GM23248 (cell line): ENCODE measurements around the gene CCDC124. TPM values are rescaled to one million over a fixed set of nuclear protein-coding genes. Genes with fewer than 3 reads are reported as not detected.
"Not testable (repeated sequence)": the region's sequence is repeated elsewhere in the genome, so short reads cannot be mapped to it uniquely, and the experiment has no call there.

ENCODE experiments used
- DNase-seq: peaks from one replicate; pipeline ENCODE4 v3.0.0-alpha.2; 2015
- H2AFZ ChIP-seq: fragments of 200-600 bp; sonication (generic); 2 replicates; pipeline ENCODE4 v1.6.1; 2016; ENCODE audit warnings: antibody characterized with exemption
- H3F3A ChIP-seq: fragments of 200-600 bp; sonication (generic); 2 replicates; pipeline ENCODE4 v1.6.1; 2016; ENCODE audit warnings: mild to moderate bottlenecking, antibody characterized with exemption, mixed run types; ENCODE audit not compliant: insufficient read depth
- H3K27ac ChIP-seq: fragments of 200-600 bp; sonication (generic); 2 replicates; pipeline ENCODE4 v1.5.1; 2016; ENCODE audit warnings: mild to moderate bottlenecking
- H3K27me3 ChIP-seq: fragments of 200-600 bp; sonication (generic); replicated peaks from 2 replicates; pipeline ENCODE4 v1.6.1; 2016; ENCODE audit warnings: mild to moderate bottlenecking; ENCODE audit not compliant: insufficient read depth
- H3K36me3 ChIP-seq: fragments of 200-600 bp; sonication (generic); 2 replicates; pipeline ENCODE4 v1.6.1; 2016; ENCODE audit warnings: low read depth, mild to moderate bottlenecking
- H3K4me1 ChIP-seq: fragments of 200-600 bp; sonication (generic); 2 replicates; pipeline ENCODE4 v1.6.1; 2016; ENCODE audit warnings: mild to moderate bottlenecking; ENCODE audit not compliant: insufficient read depth
- H3K4me2 ChIP-seq: fragments of 200-600 bp; sonication (generic); one replicate; pipeline ENCODE4 v1.6.1; 2016; ENCODE audit warnings: mild to moderate bottlenecking; ENCODE audit not compliant: unreplicated experiment
- H3K4me3 ChIP-seq: fragments of 200-600 bp; sonication (generic); 2 replicates; pipeline ENCODE4 v1.5.1; 2016; ENCODE audit warnings: mild to moderate bottlenecking
- H3K79me2 ChIP-seq: fragments of 200-600 bp; sonication (generic); 2 replicates; pipeline ENCODE4 v1.6.1; 2016; ENCODE audit warnings: mild to moderate bottlenecking; ENCODE audit not compliant: insufficient read depth
- H3K9ac ChIP-seq: fragments of 200-600 bp; sonication (generic); 2 replicates; pipeline ENCODE4 v1.6.1; 2016; ENCODE audit warnings: mild to moderate bottlenecking
- H3K9me2 ChIP-seq: fragments of 200-600 bp; sonication (generic); 2 replicates; pipeline ENCODE4 v1.6.1; 2016; ENCODE audit warnings: mixed run types, mild to moderate bottlenecking, moderate library complexity; ENCODE audit not compliant: insufficient read depth
- H3K9me3 ChIP-seq: fragments of 200-600 bp; sonication (generic); one replicate; pipeline ENCODE4 v1.6.1; 2017; ENCODE audit warnings: low read depth
- H4K20me1 ChIP-seq: fragments of 200-600 bp; sonication (generic); 2 replicates; pipeline ENCODE4 v1.6.0; 2016; ENCODE audit not compliant: insufficient read depth
- EZH2 ChIP-seq: fragments of 200-600 bp; sonication (generic); IDR thresholded peaks from 2 replicates; pipeline ENCODE4 v1.6.1; 2018; ENCODE audit warnings: antibody characterized with exemption, mild to moderate bottlenecking; ENCODE audit not compliant: insufficient read depth, poor library complexity, severe bottlenecking
- EZH2phosphoT487 ChIP-seq: fragments of 200-600 bp; sonication (generic); IDR thresholded peaks from 2 replicates; pipeline ENCODE4 v1.6.1; 2018; ENCODE audit warnings: antibody characterized with exemption, moderate library complexity, mild to moderate bottlenecking, low read depth; ENCODE audit not compliant: insufficient read depth
- WGBS, 2 experiments: methylation state at CpG; one replicate each; pipeline ENCODE4 v1.1.6; 2015 to 2017; ENCODE audit warnings: low lambda C conversion rate in 2 of 2, low coverage in 1 of 2; ENCODE audit errors: missing lambda C conversion rate in 2 of 2; 5-methylcytosine and 5-hydroxymethylcytosine counted together
- in situ Hi-C: fragments of 300-500 bp; cut with MboI; formaldehyde crosslinking; loops from 2 replicates; pipeline ENCODE4 v1.15.0; 2020
- polyA plus RNA-seq: library from polyadenylated mRNA; unstranded; fragments of >200 nt; fragmentation: Nextera tagmentation; extraction: Ambion mirVana; gene quantifications from 2 replicates; pipeline ENCODE4 v1.2.1, GENCODE V29; 2016
- total RNA-seq: library from RNA; depleted of rRNA; stranded (reverse); fragments of >200 nt; shearing (Covaris generic); gene quantifications from 2 replicates; pipeline ENCODE4 v1.2.3, GENCODE V29; 2014

CCDC124 gene
- total and polyA plus RNA-seq, 2 experiments from 2014 or later = 29.6 to 125 TPM

GRCh38 chr19:17982430-17982829, 49.6 kb downstream of the CCDC124 start:
- Histone ChIP-seq H3K9ac (no peak overlapping the region), H3K4me1 (no peaks in the 10 kb centered on the region), H3K4me3 (no peak overlapping the region), H3K27ac (no peak overlapping the region), H3K36me3 (no peaks in the 10 kb centered on the region), H3K79me2 (no peaks in the 10 kb centered on the region), H4K20me1 (no peaks in the 10 kb centered on the region), H2AFZ (no peak overlapping the region), H3F3A (no peaks in the 10 kb centered on the region), H3K4me2 (no peak overlapping the region), H3K9me3 (no peaks in the 10 kb centered on the region), H3K27me3 (no peaks in the 10 kb centered on the region), H3K9me2 (no peaks in the 10 kb centered on the region)
- in situ Hi-C loops = no loop called here
- no peak for DNase-seq
- TF ChIP-seq EZH2 (no peak), EZH2phosphoT487 (no peak)
- WGBS, 2 experiments = 78 to 80% methylated on average over 13 to 22 of the region's 22 CpGs

DNA sequence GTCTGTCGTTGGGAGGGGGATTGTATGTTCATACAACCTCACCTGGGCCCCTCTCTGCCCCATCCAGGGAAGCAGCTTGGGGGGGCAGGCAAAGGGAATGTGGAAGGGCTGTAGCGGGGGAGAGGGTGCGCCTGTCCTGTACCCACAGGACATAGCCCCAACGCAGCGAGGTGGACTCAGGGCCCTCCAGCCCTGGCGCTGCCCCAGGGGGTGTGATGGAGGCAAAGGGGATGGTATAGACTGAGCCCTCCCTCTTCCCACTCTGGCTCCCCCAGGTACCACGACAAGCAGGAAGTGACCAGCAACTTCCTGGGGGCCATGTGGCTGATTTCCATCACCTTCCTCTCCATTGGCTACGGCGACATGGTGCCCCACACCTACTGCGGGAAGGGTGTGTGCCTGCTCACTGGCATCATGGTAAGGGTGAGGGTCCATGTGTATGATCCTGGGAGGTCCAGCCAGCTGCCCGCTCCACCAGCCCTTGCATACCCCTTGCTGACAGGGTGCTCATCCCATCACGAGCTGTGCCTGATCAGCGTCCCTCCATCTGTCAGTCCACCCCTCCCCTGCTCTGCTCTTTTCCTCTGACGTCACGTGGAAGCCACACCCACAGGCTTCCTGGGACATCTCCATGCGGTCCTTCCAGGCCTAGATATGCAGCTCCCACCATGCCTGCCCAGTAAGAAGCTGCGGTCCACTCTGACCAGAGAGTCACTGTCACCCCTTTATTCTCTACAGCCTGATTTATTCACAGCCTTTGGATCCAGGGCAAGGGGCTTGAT, 52.4 kb downstream of the CCDC124 start:
- H3K9me3 ChIP-seq = no peaks in the 10 kb centered on the region
- no peaks in the 10 kb centered on the region for H4K20me1 ChIP-seq
- H3K27ac ChIP-seq = no peak overlapping the region
- H3K4me1 ChIP-seq = no peaks in the 10 kb centered on the region
- peak; percentile 32 for DNase-seq
- no peak overlapping the region for H3K4me2 ChIP-seq
- no peaks in the 10 kb centered on the region for H3K27me3 ChIP-seq
- no peak overlapping the region for H2AFZ ChIP-seq
- 52 to 60% methylated on average over 16 to 17 of the region's 17 CpGs for WGBS, 2 experiments
- TF ChIP-seq EZH2phosphoT487 (no peak), EZH2 (no peak)
- H3K79me2 ChIP-seq = no peaks in the 10 kb centered on the region
- no peak overlapping the region for H3K9ac ChIP-seq
- H3K9me2 ChIP-seq = no peaks in the 10 kb centered on the region
- H3K4me3 ChIP-seq = no peak overlapping the region
- H3K36me3 ChIP-seq = no peaks in the 10 kb centered on the region
- no peaks in the 10 kb centered on the region for H3F3A ChIP-seq
- in situ Hi-C loops = no loop called here

DNA sequence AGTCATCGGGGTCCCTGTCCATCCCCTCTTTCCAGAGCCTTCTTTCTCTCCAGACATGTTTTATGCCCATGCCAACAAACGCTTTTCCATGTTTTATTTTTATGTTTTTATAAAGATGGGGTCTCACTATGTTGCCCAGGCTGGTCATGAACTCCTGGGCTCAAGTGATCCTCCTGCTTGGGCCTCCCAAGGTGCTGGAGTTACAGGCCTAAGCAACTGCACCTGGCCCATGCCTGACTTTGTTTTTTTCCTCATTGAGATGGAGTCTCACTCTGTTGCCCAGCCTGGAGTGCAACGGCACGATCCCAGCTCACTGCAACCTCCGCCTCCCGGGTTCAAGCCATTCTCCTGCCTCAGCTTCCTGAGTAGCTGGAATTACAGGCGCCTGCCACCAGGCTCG, 53.8 kb downstream of the CCDC124 start:
- in situ Hi-C loops, H4K20me1 ChIP-seq, H3K4me1 ChIP-seq, DNase-seq, H3K4me3 ChIP-seq, H3K9ac ChIP-seq, H3K27me3 ChIP-seq, H3K27ac ChIP-seq, H3F3A ChIP-seq, H3K9me3 ChIP-seq, H2AFZ ChIP-seq, H3K79me2 ChIP-seq, H3K36me3 ChIP-seq, H3K4me2 ChIP-seq, H3K9me2 ChIP-seq: not testable (repeated sequence)
- WGBS, 2 experiments = 64 to 69% methylated on average over 8 of the region's 8 CpGs

DNA sequence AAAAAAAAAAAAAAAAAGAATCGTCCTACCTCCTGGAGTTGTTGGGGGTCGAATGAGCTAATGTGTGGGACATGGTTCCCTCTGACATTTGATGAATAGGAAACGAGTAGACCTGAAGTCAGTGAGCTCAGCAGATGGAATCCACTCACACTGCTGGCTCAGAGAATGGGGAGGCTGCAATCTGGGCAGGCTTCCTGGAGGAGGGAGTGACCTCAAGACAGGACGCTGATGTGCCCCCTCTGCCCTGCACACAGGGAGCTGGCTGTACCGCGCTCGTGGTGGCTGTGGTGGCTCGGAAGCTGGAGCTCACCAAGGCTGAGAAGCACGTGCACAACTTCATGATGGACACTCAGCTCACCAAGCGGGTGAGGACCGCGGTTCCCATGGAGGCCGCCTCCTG, 55.3 kb downstream of the CCDC124 start:
- Histone ChIP-seq H2AFZ (no peak overlapping the region), H3K4me2 (no peak overlapping the region), H3K9me3 (no peaks in the 10 kb centered on the region), H3K9me2 (no peaks in the 10 kb centered on the region), H3K4me3 (no peak overlapping the region), H3F3A (no peaks in the 10 kb centered on the region), H3K27me3 (no peaks in the 10 kb centered on the region), H3K79me2 (no peaks in the 10 kb centered on the region), H3K4me1 (no peaks in the 10 kb centered on the region), H4K20me1 (no peaks in the 10 kb centered on the region), H3K36me3 (no peaks in the 10 kb centered on the region), H3K27ac (no peak overlapping the region), H3K9ac (no peak overlapping the region)
- TF ChIP-seq EZH2phosphoT487 = no peak
- no peak for TF ChIP-seq EZH2
- WGBS, 2 experiments = 88 to 89% methylated on average over 13 of the region's 13 CpGs
- in situ Hi-C loops = no loop called here
- no peak for DNase-seq
